ENCODE results near the gene EMC9. TPM values are rescaled to one million over a fixed set of nuclear protein-coding genes. Genes with fewer than 3 reads are reported as not detected.
A peak's percentile ranks its signal among the peaks of the same experiment; 100 is the strongest.

Gene EMC9
- total RNA-seq, 1 donor from 2014 or later = 12.0 TPM

- no peak overlapping the region for H3K4me3 ChIP-seq (ENCODE audit: low read length in 3 of 3)
- no peak overlapping the region for H3K27ac ChIP-seq (ENCODE audit: low read depth, low read length)
- no peak overlapping the region for H3K9ac ChIP-seq (ENCODE audit: low read depth in 1 of 3, low read length in 3 of 3)
- peaks cover 33 to 40% (median 38%) of the 10 kb centered on the region in 3 donors for H3K36me3 ChIP-seq (ENCODE audit: control insufficient read depth in 3 of 3, insufficient read depth in 3 of 3, low read length in 3 of 3)
- H3K27me3 ChIP-seq (ENCODE audit: control insufficient read depth in 3 of 3, insufficient read depth in 3 of 3, low read length in 3 of 3) = peaks cover 0 to 12% (median 12%) of the 10 kb centered on the region in 3 donors
- no peaks in the 10 kb centered on the region for H3K9me3 ChIP-seq (ENCODE audit: control insufficient read depth in 3 of 3, low read length in 3 of 3)
- peaks cover 22 to 26% (median 24%) of the 10 kb centered on the region in 3 donors for H3K4me1 ChIP-seq (ENCODE audit: control insufficient read depth in 3 of 3, insufficient read depth in 3 of 3, low read length in 3 of 3)
Measured at GRCh38 chr14:24177041-24177825, 35.8 kb upstream of the EMC9 start.

GRCh38 chr14:24176599-24176998, 35.2 kb upstream of the EMC9 start:
- Histone ChIP-seq H3K36me3 (ENCODE audit: control insufficient read depth in 3 of 3, insufficient read depth in 3 of 3, low read length in 3 of 3) (peaks cover 28 to 33% (median 31%) of the 10 kb centered on the region in 3 donors), H3K9me3 (ENCODE audit: control insufficient read depth in 3 of 3, low read length in 3 of 3) (no peaks in the 10 kb centered on the region), H3K4me1 (ENCODE audit: control insufficient read depth in 3 of 3, insufficient read depth in 3 of 3, low read length in 3 of 3) (peaks cover 27 to 32% (median 28%) of the 10 kb centered on the region in 3 donors), H3K4me3 (ENCODE audit: low read length in 3 of 3) (no peak overlapping the region), H3K27me3 (ENCODE audit: control insufficient read depth in 3 of 3, insufficient read depth in 3 of 3, low read length in 3 of 3) (peaks cover 0 to 18% (median 17%) of the 10 kb centered on the region in 3 donors), H3K27ac (ENCODE audit: low read depth, low read length) (no peak overlapping the region), H3K9ac (ENCODE audit: low read depth in 1 of 3, low read length in 3 of 3) (no peak overlapping the region)

GRCh38 chr14:24172871-24173281, 31.5 kb upstream of the EMC9 start:
- no peaks in the 10 kb centered on the region for H3K9me3 ChIP-seq (ENCODE audit: control insufficient read depth in 3 of 3, low read length in 3 of 3)
- H3K4me3 ChIP-seq (ENCODE audit: low read length in 3 of 3) = no peak overlapping the region
- no peak overlapping the region for H3K27ac ChIP-seq (ENCODE audit: low read depth, low read length)
- no peak overlapping the region for H3K9ac ChIP-seq (ENCODE audit: low read depth in 1 of 3, low read length in 3 of 3)
- H3K4me1 ChIP-seq (ENCODE audit: control insufficient read depth in 3 of 3, insufficient read depth in 3 of 3, low read length in 3 of 3) = peaks cover 9 to 14% (median 12%) of the 10 kb centered on the region in 3 donors
- peaks cover 0 to 31% (median 27%) of the 10 kb centered on the region in 3 donors for H3K27me3 ChIP-seq (ENCODE audit: control insufficient read depth in 3 of 3, insufficient read depth in 3 of 3, low read length in 3 of 3)
- peaks cover 3 to 6% (median 4%) of the 10 kb centered on the region in 3 donors for H3K36me3 ChIP-seq (ENCODE audit: control insufficient read depth in 3 of 3, insufficient read depth in 3 of 3, low read length in 3 of 3)

- H3K9me3 ChIP-seq (ENCODE audit: control insufficient read depth in 3 of 3, low read length in 3 of 3) = no peaks in the 10 kb centered on the region
- no peak overlapping the region for H3K9ac ChIP-seq (ENCODE audit: low read depth in 1 of 3, low read length in 3 of 3)
- H3K27me3 ChIP-seq (ENCODE audit: control insufficient read depth in 3 of 3, insufficient read depth in 3 of 3, low read length in 3 of 3) = peaks cover 0 to 31% (median 27%) of the 10 kb centered on the region in 3 donors
- H3K27ac ChIP-seq (ENCODE audit: low read depth, low read length) = no peak overlapping the region
- peaks cover 7 to 9% (median 8%) of the 10 kb centered on the region in 3 donors for H3K36me3 ChIP-seq (ENCODE audit: control insufficient read depth in 3 of 3, insufficient read depth in 3 of 3, low read length in 3 of 3)
- H3K4me3 ChIP-seq (ENCODE audit: low read length in 3 of 3) = peak overlapping the region in 2 of 3 donors; percentile 1 to 54
- peaks cover 9 to 14% (median 12%) of the 10 kb centered on the region in 3 donors for H3K4me1 ChIP-seq (ENCODE audit: control insufficient read depth in 3 of 3, insufficient read depth in 3 of 3, low read length in 3 of 3)
Measured at GRCh38 chr14:24172261-24172860, 31.0 kb upstream of the EMC9 start.

GRCh38 chr14:24171422-24172260, 30.2 kb upstream of the EMC9 start, which contains the start of gene REC8:
Gene REC8, plus strand, starts transcription at chr14:24172080. Its CDS starts 473 bp downstream, at chr14:24172553.
- Histone ChIP-seq H3K4me3 (ENCODE audit: low read length in 3 of 3) (peak within 1 kb of the TSS; percentile 1 to 60 (median 54)), H3K4me1 (ENCODE audit: control insufficient read depth in 3 of 3, insufficient read depth in 3 of 3, low read length in 3 of 3) (peaks cover 9 to 14% (median 12%) of the 10 kb centered on the region in 3 donors), H3K9ac (ENCODE audit: low read depth in 1 of 3, low read length in 3 of 3) (no peak within 1 kb of the TSS), H3K9me3 (ENCODE audit: control insufficient read depth in 3 of 3, low read length in 3 of 3) (no peaks in the 10 kb centered on the region), H3K27ac (ENCODE audit: low read depth, low read length) (no peak within 1 kb of the TSS), H3K27me3 (ENCODE audit: control insufficient read depth in 3 of 3, insufficient read depth in 3 of 3, low read length in 3 of 3) (peaks cover 0 to 31% (median 27%) of the 10 kb centered on the region in 3 donors), H3K36me3 (ENCODE audit: control insufficient read depth in 3 of 3, insufficient read depth in 3 of 3, low read length in 3 of 3) (peaks cover 6 to 13% (median 10%) of the 10 kb centered on the region in 3 donors)

- Histone ChIP-seq H3K27me3 (ENCODE audit: control insufficient read depth in 3 of 3, insufficient read depth in 3 of 3, low read length in 3 of 3) (peaks cover 0 to 22% (median 19%) of the 10 kb centered on the region in 3 donors), H3K36me3 (ENCODE audit: control insufficient read depth in 3 of 3, insufficient read depth in 3 of 3, low read length in 3 of 3) (peaks cover 39 to 47% (median 45%) of the 10 kb centered on the region in 3 donors), H3K27ac (ENCODE audit: low read depth, low read length) (no peak overlapping the region), H3K4me3 (ENCODE audit: low read length in 3 of 3) (no peak overlapping the region), H3K9me3 (ENCODE audit: control insufficient read depth in 3 of 3, low read length in 3 of 3) (no peaks in the 10 kb centered on the region), H3K4me1 (ENCODE audit: control insufficient read depth in 3 of 3, insufficient read depth in 3 of 3, low read length in 3 of 3) (peaks cover 13 to 17% (median 15%) of the 10 kb centered on the region in 3 donors), H3K9ac (ENCODE audit: low read depth in 1 of 3, low read length in 3 of 3) (no peak overlapping the region)
Measured at GRCh38 chr14:24167469-24168114, 26.2 kb upstream of the EMC9 start.

GRCh38 chr14:24165785-24166184, 24.4 kb upstream of the EMC9 start:
- H3K27me3 ChIP-seq (ENCODE audit: control insufficient read depth in 3 of 3, insufficient read depth in 3 of 3, low read length in 3 of 3) = peaks cover 0 to 7% (median 4%) of the 10 kb centered on the region in 3 donors
- H3K9ac ChIP-seq (ENCODE audit: low read depth in 1 of 3, low read length in 3 of 3) = no peak overlapping the region
- peaks cover 19 to 26% (median 21%) of the 10 kb centered on the region in 3 donors for H3K4me1 ChIP-seq (ENCODE audit: control insufficient read depth in 3 of 3, insufficient read depth in 3 of 3, low read length in 3 of 3)
- no peak overlapping the region for H3K27ac ChIP-seq (ENCODE audit: low read depth, low read length)
- no peaks in the 10 kb centered on the region for H3K9me3 ChIP-seq (ENCODE audit: control insufficient read depth in 3 of 3, low read length in 3 of 3)
- peaks cover 39 to 47% (median 45%) of the 10 kb centered on the region in 3 donors for H3K36me3 ChIP-seq (ENCODE audit: control insufficient read depth in 3 of 3, insufficient read depth in 3 of 3, low read length in 3 of 3)
- no peak overlapping the region for H3K4me3 ChIP-seq (ENCODE audit: low read length in 3 of 3)

- H3K27ac ChIP-seq (ENCODE audit: low read depth, low read length) = no peak overlapping the region
- no peak overlapping the region for H3K9ac ChIP-seq (ENCODE audit: low read depth in 1 of 3, low read length in 3 of 3)
- no peaks in the 10 kb centered on the region for H3K9me3 ChIP-seq (ENCODE audit: control insufficient read depth in 3 of 3, low read length in 3 of 3)
- no peak overlapping the region for H3K4me3 ChIP-seq (ENCODE audit: low read length in 3 of 3)
- peaks cover 52 to 58% (median 56%) of the 10 kb centered on the region in 3 donors for H3K36me3 ChIP-seq (ENCODE audit: control insufficient read depth in 3 of 3, insufficient read depth in 3 of 3, low read length in 3 of 3)
- peaks cover 24 to 30% (median 25%) of the 10 kb centered on the region in 3 donors for H3K4me1 ChIP-seq (ENCODE audit: control insufficient read depth in 3 of 3, insufficient read depth in 3 of 3, low read length in 3 of 3)
- H3K27me3 ChIP-seq (ENCODE audit: control insufficient read depth in 3 of 3, insufficient read depth in 3 of 3, low read length in 3 of 3) = no peaks in the 10 kb centered on the region
Measured at GRCh38 chr14:24164518-24164991, 23.2 kb upstream of the EMC9 start.

GRCh38 chr14:24162093-24162492, 20.7 kb upstream of the EMC9 start:
- Histone ChIP-seq H3K36me3 (ENCODE audit: control insufficient read depth in 3 of 3, insufficient read depth in 3 of 3, low read length in 3 of 3) (peaks cover 61 to 67% (median 67%) of the 10 kb centered on the region in 3 donors), H3K9ac (ENCODE audit: low read depth in 1 of 3, low read length in 3 of 3) (peak overlapping the region in 2 of 3 donors; percentile 80 to 93), H3K27me3 (ENCODE audit: control insufficient read depth in 3 of 3, insufficient read depth in 3 of 3, low read length in 3 of 3) (no peaks in the 10 kb centered on the region), H3K4me3 (ENCODE audit: low read length in 3 of 3) (peak overlapping the region; percentile 84 to 92 (median 90)), H3K4me1 (ENCODE audit: control insufficient read depth in 3 of 3, insufficient read depth in 3 of 3, low read length in 3 of 3) (peaks cover 24 to 30% (median 25%) of the 10 kb centered on the region in 3 donors), H3K27ac (ENCODE audit: low read depth, low read length) (peak overlapping the region; percentile 88), H3K9me3 (ENCODE audit: control insufficient read depth in 3 of 3, low read length in 3 of 3) (no peaks in the 10 kb centered on the region)

All from skeletal muscle tissue (tissue), 4 donors.